GM21381 (cell line): Measurements from ENCODE around the gene WNT6.

Source experiments
- ATAC-seq: cut with Tn5 transposase; IDR thresholded peaks from one replicate; pipeline ENCODE4 v1.9.1; 2021; ENCODE audit warnings: mild to moderate bottlenecking, moderate library complexity; ENCODE audit not compliant: unreplicated experiment

The WNT6 gene

DNA sequence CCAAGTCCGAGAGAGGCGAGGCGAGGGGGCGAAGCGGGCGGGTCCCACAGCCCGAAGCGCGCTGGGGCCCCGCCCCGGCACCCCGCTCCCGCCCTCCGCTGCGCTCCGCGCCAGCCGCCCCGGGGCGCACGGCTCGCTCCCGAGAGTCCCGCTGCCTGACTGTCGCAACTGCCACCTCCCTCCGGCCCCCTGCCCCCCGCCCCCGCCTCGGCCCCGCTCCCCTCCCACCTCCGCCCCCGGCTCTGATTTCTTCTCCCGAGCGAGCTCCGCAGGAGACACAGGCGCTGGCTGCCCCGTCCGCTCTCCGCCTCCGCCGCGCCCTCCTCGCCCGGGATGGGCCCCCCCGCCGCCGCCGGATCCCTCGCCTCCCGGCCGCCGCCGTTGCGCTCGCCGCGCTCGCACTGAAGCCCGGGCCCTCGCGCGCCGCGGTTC lies at the start of gene WNT6:
Gene WNT6, plus strand, starts transcription at position 250 of the 432 bp plus-strand sequence. CDS start 233 bp downstream, outside the sequence.
- no peak for ATAC-seq

DNA sequence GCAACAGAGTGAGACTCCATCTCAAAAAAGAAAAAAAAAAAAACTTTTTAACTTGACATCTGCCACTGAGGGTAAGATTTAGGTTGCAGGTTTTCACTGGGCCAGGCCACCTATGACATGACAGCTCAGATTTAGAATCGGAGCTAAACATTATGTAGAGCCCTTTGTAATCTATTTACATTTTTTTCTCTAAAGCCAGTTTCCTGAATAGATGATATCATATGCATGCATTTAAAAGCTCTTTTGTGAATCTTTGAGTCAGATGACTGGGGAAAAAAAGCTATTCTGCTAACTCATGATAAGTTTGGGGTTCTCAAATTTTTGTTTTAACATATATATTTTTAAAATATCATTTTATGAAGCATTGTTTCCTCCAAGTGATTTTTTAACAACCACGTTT lies 49.3 kb upstream of the WNT6 start:
- ATAC-seq, result no peak

DNA sequence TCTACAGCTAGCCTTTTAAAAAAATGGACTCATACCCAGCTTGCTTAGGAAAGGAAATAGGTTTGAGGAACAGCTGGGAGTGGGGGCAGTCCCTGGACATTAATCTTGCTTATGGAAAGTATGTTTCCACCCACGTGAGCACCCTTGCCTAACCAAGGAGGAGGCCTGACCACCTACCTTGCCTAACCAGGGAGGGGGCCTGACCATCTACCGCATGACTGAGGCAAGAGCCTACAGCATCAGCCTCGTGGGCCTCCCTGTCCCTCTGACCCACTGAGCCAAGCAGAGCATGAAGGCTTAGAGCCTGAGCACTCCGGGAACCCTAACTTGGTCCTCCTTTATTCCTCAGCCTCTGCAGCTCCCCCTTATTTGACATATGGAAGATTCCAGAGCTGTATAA lies 48.2 kb upstream of the WNT6 start:
- no peak for ATAC-seq

DNA sequence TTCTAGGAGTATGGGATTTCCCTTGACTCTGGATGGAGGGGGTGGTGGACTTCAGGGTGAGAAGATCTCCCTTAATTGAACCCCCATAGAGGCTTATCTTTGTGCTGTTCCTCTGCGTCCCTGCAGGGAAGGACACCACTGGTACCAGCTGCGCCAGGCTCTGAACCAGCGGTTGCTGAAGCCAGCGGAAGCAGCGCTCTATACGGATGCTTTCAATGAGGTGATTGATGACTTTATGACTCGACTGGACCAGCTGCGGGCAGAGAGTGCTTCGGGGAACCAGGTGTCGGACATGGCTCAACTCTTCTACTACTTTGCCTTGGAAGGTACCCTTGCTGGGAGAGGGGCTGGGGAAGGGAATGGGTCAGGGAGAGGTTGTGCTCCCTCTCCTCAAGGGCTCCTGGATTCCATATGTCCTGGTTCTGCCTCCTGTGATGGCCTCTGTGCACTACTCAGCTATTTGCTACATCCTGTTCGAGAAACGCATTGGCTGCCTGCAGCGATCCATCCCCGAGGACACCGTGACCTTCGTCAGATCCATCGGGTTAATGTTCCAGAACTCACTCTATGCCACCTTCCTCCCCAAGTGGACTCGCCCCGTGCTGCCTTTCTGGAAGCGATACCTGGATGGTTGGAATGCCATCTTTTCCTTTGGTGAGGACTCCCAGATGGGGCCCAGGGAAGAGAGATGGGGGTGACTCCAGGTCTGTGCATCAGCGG lies 47.3 kb upstream of the WNT6 start:
- ATAC-seq, result no peak

DNA sequence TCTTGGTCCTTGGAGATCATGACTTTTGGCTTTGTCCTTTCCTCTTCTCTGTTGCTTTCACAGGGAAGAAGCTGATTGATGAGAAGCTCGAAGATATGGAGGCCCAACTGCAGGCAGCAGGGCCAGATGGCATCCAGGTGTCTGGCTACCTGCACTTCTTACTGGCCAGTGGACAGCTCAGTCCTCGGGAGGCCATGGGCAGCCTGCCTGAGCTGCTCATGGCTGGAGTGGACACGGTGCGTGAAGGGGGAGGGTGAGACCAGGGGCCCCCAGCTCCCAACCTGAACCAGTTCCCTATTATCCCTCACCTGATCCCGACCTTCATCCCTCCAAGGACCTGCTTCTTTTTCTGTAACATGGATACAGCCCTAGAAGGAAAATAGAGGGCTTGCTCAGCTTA lies 46.7 kb upstream of the WNT6 start:
- ATAC-seq, result no peak

DNA sequence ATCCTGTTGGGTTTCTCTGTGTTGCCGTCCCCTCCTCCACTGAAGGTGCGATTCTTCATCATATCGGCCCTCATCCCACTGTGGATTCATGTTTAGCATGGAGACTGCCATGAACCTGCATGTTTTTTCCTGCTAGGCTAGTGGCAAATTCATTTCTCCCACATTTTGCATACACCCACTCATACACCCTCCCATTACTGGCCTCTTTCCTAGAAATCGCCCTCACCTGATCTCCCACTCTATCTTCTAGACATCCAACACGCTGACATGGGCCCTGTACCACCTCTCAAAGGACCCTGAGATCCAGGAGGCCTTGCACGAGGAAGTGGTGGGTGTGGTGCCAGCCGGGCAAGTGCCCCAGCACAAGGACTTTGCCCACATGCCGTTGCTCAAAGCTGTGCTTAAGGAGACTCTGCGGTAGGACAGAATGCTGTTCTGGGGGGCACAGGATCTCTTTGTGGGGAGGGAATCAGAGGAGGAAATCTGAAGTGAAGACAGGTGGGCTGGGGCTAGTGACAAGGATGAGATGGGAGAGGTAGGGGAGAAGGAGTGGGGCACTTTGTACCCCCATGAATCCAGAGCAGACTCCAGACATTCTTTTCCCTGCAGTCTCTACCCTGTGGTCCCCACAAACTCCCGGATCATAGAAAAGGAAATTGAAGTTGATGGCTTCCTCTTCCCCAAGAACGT lies 45.7 kb upstream of the WNT6 start:
- no peak for ATAC-seq

DNA sequence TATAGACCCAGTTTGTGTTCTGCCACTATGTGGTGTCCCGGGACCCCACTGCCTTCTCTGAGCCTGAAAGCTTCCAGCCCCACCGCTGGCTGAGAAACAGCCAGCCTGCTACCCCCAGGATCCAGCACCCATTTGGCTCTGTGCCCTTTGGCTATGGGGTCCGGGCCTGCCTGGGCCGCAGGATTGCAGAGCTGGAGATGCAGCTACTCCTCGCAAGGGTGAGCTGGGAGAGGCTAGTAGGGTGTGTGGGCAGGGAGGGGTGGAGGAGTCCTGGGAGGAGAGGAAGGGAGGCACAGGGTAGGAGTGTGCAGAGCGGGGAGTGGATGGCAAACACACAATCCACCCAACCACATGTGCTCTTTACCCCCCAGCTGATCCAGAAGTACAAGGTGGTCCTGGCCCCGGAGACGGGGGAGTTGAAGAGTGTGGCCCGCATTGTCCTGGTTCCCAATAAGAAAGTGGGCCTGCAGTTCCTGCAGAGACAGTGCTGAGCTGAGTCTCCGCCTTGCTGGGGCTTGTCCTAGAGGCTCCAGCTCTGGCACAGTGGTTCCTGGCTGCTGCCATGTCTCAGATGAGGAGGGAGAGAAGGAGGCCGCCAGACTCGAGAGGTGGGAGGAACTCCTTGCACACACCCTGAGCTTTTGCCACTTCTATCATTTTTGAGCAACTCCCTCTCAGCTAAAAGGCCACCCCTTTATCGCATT lies 44.9 kb upstream of the WNT6 start:
- ATAC-seq, result no peak

DNA sequence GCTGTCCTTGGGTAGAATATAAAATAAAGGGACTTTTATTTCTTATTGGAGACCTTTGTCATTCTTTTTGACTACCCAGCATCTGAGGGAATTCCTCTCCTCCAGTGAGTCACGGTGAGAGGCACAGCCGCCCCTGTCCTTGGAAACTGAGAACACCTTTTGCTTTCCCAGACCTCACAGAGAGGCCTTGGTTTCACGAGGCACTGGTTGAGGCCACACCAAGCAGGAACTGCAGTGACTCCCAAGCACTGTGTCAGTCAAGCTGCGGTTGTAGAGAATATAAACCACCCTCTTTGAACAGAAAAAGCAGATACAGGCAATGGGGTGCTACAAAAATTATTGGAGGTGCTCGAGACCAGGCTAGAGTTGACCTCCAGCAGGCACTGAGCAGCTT lies 44.4 kb upstream of the WNT6 start:
- no peak for ATAC-seq

DNA sequence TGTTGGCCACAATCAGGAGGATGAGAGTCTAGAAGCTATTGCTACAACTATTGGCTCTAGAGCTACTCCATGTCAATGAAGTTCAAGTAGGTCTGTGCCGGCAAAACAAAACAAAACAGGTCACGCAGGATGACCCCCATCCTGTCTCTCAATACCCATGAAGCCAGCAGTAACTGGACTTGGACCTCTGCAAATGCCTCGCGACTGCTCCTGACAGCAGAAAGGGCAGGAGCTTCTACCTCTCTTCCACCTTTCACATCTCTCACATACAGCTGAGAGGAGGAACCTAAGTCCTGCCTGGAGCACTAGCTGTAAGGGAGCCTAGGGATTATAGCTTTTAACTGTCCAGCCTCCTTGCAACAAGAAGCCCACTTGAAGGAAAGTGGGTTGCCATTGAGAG lies 44.0 kb upstream of the WNT6 start:
- no peak for ATAC-seq

DNA sequence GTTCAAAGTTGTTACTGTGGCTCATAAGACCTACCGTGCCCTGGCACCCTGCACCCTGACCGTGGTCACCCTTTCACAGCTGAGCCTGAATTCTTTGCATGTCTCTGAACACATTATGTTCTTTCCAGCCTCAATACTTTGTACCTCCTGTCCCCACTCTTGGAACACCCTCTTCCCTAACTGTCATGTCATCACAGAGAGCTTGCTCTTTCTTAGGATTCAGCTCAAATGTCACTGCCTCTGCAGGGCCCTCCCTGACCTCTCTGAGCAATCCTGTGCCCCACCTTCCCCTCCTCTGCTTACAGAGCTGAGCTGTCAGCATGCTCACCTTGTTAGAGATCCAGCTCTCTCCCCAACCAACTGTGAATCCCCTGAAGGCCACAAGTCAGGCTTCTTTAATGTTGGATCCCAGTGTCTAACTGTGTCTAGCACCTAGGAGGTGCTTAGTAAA lies 43.0 kb upstream of the WNT6 start:
- ATAC-seq, result no peak

DNA sequence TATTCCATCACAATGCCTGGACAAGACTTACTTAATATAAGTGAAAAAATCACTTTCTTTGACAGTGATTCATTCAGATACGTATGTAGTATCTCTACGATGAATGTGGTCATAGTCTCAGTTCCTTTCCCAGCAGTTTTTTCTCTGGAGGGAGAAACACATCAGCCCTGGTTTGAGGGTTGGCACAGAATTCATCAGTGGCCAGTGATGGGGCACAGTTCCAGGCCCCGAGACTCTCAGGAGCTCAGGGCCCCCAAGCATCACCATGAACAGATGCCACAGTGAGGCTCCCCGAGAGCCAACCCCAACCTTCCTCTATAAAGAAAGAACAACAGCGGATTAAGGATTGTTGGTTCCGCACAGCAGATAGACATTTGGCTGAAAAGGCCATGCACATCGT lies 40.5 kb upstream of the WNT6 start:
- no peak for ATAC-seq

DNA sequence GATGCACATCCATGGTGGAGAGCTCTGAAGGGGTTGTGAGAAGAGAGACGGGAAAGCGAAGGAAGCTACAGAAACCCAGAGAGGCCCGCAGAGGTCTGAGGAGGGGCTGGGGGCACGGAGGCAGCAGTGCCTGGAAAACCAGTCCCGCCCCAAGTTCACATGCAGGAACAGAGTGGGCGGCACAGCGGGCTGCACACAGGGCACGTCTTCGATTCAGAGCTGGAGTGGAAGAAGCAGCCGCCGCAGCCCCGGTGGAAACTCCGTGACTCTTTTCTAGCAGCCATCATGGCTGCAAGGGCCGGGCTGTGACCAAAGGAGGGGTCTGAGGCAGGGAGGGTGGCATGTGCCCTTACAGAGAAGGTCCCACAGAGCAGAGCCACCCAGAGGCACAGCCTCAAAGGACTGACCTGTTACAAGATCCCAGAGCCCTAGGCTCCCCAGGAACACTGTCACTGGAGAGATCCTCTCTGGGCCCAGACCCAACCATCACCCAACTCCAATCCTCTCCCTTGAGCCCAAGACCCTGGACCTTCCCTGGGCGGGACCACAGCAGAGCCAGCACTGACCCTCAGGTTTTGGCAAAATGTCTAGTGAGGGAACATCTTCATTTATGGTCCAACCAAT lies 38.7 kb upstream of the WNT6 start:
- no peak for ATAC-seq

DNA sequence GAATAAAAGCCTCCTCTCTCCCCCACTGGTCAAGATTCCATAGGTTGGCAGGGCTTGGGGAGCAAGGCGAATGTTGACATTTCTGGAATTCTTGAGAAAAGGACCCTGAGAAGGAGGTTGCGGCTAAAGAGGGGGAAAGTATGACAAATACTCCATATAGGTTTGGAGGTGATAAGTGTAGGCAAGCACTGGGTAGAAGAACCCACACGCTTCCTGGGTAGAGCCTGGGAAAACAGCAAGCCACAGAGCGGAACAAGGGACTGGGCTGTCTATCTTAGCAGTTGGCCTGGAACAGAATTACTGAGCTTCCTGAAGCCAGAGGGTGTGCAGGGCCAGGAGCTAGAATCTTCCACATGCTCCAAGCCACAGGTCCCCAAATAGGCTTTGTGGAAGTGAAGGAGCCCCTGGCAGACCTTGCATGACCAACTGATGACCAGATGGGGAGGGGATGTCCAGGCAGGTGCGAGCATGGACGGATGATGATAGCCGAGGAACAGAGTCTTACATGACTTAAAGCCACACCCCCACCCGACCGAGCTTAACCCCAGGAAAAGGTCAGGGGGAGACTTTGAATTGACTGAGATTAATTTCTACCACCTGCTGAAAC lies 37.9 kb upstream of the WNT6 start:
- ATAC-seq, result no peak

DNA sequence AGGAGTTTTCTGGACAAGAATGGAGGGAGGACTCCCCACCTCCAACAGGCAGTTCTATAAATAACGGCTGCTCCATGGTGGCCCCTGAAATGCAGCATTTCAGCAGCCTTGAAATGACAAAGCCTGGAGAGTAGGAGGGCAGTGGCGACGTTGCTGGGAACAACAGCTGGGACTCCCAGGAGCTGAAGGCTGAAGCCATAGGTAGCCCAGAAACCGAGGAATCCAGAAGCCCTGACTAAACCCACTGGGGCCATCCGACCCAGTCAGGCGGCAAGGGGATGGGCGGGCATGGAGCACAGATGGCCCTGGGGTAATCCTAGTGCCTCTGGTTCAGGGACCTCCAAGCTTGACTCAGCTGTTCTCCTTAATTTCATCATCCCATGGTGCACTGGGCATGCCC lies 37.0 kb upstream of the WNT6 start:
- ATAC-seq, result no peak

DNA sequence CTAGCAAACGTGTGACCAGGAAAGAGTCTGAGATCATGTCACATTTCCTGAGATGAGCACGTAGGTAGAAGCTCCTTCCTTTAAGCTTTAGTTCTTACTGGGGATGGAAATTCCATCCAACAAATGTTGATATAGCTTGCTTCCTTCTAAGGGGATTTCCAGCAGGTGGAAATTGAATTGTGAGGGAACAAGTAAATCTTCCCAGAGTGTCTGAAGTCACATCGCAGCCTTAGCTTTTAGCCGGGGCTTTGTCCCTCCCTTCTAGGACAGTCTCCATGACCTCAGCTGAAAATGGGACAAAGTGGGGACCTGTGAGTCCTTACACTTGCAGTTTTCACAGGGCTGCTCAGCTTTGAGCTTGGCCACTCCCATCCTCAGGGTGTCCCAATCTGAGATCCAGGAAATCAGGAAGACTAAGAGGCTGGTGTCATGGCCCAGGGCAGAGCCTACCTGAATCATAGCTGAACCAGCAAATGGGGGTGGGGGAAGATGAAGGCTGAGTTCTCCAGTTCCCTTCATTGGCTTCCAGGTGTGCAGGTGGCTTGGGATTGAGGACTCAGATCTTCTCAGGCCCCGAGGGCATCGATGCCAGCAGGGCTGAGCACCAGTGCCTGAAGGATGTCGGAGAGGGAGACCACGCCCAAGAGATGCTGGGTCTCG lies 36.3 kb upstream of the WNT6 start:
- no peak for ATAC-seq

DNA sequence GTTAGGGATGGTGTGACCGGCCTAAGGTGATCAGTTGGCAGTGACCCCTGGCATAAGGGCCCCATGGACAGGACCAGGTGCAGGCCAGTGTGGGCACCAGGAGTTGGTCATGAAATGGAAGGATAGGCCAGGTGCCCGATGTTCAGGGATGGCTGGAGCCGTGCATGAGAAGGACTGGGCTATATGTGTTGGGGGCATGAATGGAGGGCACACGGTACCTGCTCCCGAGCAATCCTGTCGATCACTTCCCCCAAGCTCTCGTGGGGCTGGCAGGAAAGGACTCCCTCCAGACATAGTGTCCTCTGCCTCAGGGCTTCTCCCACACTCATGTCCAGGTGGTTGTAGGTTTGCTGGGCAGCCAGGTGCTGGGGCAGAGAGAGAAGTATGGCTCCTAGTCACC lies 35.6 kb upstream of the WNT6 start:
- ATAC-seq, result no peak

DNA sequence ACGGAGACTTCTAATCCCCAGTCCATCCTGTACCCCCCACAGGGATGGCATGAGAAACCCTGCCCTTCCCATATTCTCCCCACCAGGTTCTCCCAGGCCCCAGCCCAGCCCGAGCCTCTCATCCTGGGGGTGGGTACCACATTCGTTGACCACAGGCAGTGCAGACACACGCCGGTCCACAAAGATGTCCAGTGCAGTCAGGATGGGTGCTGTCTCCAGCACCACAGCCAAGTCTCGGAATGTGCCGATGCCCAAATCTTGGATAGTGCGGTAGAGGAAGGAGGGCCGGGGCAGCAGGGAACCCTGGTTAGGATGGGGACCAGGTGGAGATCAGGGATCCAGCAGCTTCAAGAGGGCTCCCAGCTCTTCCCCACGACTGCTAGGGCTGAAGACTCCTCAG lies 32.8 kb upstream of the WNT6 start:
- no peak for ATAC-seq

DNA sequence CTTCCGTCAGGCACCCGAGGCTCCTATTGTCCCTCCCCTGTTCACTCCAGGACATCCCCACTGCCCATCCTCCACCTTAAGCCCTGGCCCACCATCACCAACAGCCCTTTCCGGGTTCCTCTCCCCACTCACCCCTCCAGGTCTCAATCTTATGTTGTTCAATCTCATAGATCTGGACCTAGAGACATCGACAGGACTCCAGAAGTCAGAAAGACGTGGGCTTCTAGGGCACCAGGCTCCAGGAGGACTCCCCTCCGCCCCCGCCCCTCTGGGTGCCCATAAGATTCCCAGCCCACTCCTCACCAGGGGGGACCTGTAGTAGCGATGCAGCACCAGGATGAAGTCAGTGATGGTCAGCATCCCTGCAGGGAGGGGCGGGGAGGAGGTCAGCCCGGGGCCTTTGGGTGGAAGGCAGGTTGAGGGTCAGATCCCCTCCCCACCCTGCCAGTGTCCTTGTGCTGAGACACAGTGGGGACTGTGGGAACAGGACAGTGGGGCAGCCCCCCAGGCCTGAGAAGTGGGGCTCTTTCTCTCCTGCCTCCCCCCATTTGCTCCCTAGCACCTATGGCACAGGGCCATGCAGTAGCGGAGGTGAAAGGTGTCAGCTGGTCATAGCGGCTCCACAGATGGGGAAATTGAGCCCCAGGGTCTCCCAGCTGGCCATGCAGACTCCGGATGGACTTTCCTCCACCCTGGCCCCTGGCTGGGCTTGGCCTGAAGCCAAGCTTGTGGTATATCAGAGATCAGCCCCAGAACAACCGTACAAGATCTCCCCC lies 31.7 kb upstream of the WNT6 start:
- ATAC-seq, result no peak

DNA sequence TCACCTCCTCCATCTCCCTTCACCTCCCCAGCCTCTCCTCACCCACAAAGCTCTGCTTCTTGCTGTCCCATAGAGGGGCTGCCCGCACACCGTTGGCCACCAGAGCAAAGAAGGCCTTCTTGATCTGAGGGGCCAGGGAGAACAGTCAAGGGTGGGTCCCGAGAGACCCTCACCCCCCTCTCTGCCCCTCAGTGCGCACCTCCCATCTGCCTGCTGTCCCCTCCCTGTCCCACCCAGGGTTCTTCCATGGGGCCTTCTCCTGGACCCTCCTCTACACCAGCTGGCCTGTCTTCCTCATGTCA lies 31.2 kb upstream of the WNT6 start:
- ATAC-seq, result no peak

DNA sequence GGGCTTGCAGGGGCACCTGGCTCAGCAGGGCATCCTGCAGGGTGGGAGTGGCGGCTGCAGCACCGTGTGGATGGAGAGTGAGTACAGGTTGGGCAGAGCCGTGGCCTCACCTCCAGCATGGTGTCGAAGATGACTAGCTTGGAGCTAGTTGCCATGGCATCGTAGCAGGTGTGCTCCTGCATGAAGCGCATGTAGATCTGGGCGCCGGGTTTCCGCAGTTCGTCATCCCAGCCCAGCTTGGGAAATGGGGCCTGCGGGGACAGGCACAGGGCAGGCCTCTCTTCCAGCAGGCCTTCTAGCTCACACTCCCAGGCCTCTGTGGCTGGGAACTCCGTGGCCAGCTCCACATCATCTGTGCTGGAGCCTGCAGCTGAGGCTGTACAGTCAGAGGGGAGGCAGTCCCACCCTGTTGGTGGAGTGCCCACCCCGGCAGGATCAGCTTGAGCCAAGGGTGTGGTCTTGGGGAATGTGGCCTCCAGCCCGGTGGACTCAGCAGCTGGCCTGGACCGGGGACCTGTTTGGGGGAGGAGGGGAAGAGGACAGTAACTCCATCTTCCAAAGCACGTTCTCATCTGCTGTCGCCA lies 29.6 kb upstream of the WNT6 start:
- no peak for ATAC-seq
